CD4-positive, alpha-beta T cell treated with Interleukin-6 for 4 hours (primary cell): ENCODE results near the gene PDZK1.
"Not testable (repeated sequence)": the region's sequence is repeated elsewhere in the genome, so short reads cannot be mapped to it uniquely, and the experiment has no call there.

Experiments
- DNase-seq: peaks from one replicate; pipeline ENCODE4 v3.0.0-alpha.2; 2020; ENCODE audit warnings: mixed read lengths

PDZK1 gene

DNA sequence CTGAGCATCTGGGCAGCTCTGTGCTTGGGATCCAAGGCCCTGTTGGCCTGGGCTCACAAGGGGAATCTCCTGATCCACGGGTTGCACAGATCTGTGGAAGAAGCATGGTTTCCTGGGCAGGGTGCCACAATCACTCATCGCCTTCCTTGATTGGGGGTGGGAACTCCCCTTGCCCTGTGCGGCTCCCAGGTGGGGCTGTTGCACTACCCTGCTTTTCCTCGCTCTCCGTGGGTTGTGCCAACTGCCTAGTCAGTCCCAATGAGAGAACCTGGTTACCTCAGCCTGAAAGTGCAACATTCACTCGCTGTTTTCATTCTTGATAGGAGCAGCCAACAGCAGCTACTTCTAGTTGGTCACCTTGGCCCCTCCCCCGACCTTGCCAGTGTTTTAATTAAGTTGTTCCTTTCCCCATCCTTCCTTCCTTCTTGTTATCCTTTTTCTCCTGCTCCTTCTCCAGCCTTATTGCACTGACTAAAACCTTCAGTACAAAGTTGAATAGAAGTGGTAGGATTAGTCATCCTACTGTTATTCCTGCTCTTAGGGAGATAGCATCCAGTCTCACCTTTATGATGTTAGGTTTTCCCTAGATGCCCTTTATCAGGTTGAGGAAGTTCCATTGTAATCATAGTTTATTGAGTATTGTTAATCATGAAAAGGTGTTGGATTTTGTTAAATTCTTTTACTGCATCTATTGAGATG lies 50.8 kb downstream of the PDZK1 start:
- DNase-seq: not testable (repeated sequence)

DNA sequence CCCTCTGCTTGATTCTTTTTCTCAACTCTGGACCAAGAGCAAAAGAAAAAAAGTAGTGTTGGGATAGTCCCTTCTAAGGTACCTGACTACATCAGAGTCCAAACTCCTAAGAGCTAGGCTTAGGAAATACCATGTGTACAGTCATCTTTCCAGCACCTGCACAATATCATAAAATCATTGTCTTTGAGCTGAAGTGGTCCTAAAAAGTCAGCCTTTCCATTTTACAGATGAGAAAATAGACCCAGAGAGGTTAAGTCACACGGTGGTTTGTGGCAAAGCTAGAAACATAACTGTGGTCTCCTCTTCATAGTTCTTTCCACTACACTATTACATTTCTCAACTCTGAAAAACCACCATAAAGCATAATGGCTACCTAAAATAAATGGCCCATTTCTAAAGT lies 63.2 kb downstream of the PDZK1 start:
- DNase-seq: not testable (repeated sequence)

- DNase-seq: not testable (repeated sequence)
These were observed 65.3 kb downstream of the PDZK1 start for GRCh38 chr1:145641886-145642285.

- DNase-seq: not testable (repeated sequence)
These were observed 70.9 kb downstream of the PDZK1 start for GRCh38 chr1:145636237-145636636.

DNA sequence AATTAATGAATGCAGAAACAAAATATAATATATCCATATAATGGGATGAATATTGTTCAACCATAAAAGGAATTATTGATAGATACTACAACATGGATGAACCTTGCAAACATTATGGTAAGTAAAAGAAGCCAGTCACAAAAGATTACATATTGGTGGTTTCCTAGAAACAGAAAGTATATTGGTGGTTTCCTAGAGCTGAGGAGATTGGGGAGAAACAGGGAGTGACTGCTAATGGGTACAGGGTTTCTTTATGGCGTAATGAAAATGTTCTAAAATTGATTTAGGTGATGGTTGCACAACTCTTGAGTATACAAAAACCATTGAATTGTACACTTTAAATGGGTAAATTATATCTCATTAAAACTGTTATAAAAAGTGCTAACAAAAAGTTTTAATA lies 85.0 kb downstream of the PDZK1 start:
- not testable (repeated sequence) for DNase-seq
